SU-DHL-6 (cell line): ENCODE data around the gene ZBTB32.

ENCODE experiments used
- H2AFZ ChIP-seq: fragments of 200-600 bp; sonication (generic); 2 replicates; pipeline ENCODE4 v1.6.1; 2014; ENCODE audit warnings: low read depth, mild to moderate bottlenecking, moderate library complexity, mixed read lengths, antibody characterized with exemption, low read length; ENCODE audit not compliant: severe bottlenecking
- H3F3A ChIP-seq: fragments of 200-600 bp; shearing (Covaris generic); 2 replicates; pipeline ENCODE4 v1.6.0; 2016; ENCODE audit warnings: antibody characterized with exemption, mild to moderate bottlenecking; ENCODE audit not compliant: insufficient read depth
- H3K27ac ChIP-seq: fragments of 200-600 bp; sonication (generic); 2 replicates; pipeline ENCODE4 v1.5.1; 2016; ENCODE audit warnings: low read depth, mild to moderate bottlenecking, low read length, moderate library complexity, mixed read lengths
- H3K27me3 ChIP-seq: fragments of 200-600 bp; sonication (generic), shearing (Covaris generic); 2 replicates; pipeline ENCODE4 v1.6.0; 2014; ENCODE audit warnings: mild to moderate bottlenecking, low read length
- H3K36me3 ChIP-seq: fragments of 200-600 bp; sonication (generic); 2 replicates; pipeline ENCODE4 v1.6.1; 2014; ENCODE audit warnings: mild to moderate bottlenecking, low read length, mixed read lengths
- H3K4me2 ChIP-seq: fragments of 300-600, 200-600 bp; shearing (Covaris generic), sonication (generic); 2 replicates; pipeline ENCODE4 v1.6.0; 2014; ENCODE audit warnings: low read length, low read depth, mild to moderate bottlenecking; ENCODE audit not compliant: poor library complexity, severe bottlenecking
- H3K4me3 ChIP-seq: fragments of 200-600 bp; sonication (generic); 2 replicates; pipeline ENCODE4 v1.5.1; 2014; ENCODE audit warnings: antibody characterized with exemption, low read length, mild to moderate bottlenecking, mixed read lengths; ENCODE audit not compliant: insufficient read depth, poor library complexity, severe bottlenecking
- H3K79me2 ChIP-seq: fragments of 200-600 bp; sonication (generic); 2 replicates; pipeline ENCODE4 v1.6.1; 2014; ENCODE audit warnings: mild to moderate bottlenecking, low read length, moderate library complexity; ENCODE audit not compliant: insufficient read depth
- H3K9ac ChIP-seq: fragments of 200-600 bp; sonication (generic); 2 replicates; pipeline ENCODE4 v1.7.0; 2014; ENCODE audit warnings: mild to moderate bottlenecking, low read length
- H3K9me2 ChIP-seq: fragments of 200-600 bp; sonication (generic); replicated peaks from 2 replicates; pipeline ENCODE4 v1.6.1; 2014; ENCODE audit warnings: low read length; ENCODE audit not compliant: insufficient read depth
- H3K9me3 ChIP-seq: fragments of 200-600 bp; sonication (generic); 2 replicates; pipeline ENCODE4 v1.6.1; 2014; ENCODE audit warnings: low read length, mixed read lengths; ENCODE audit not compliant: insufficient read depth
- H4K20me1 ChIP-seq: fragments of 200-600 bp; sonication (generic); 2 replicates; pipeline ENCODE4 v1.6.1; 2014; ENCODE audit warnings: low read depth, mild to moderate bottlenecking, antibody characterized with exemption, low read length, moderate library complexity, mixed read lengths
- EZH2phosphoT487 ChIP-seq: fragments of 200-600 bp; sonication (generic), shearing (Covaris generic); conservative IDR thresholded peaks from 2 replicates; pipeline ENCODE4 v1.6.1; 2018; ENCODE audit warnings: mild to moderate bottlenecking, antibody characterized with exemption, low read length, moderate library complexity, mixed read lengths
- TF ChIP-seq, protein P1 (sequence below): fragments of 200-600 bp; sonication (generic); IDR thresholded peaks from one replicate; pipeline ENCODE4 v1.5.1; 2017; ENCODE audit warnings: antibody characterized with exemption, mild to moderate bottlenecking, low read length, moderate library complexity; ENCODE audit not compliant: insufficient read depth, poor library complexity, severe bottlenecking

Gene ZBTB32

DNA sequence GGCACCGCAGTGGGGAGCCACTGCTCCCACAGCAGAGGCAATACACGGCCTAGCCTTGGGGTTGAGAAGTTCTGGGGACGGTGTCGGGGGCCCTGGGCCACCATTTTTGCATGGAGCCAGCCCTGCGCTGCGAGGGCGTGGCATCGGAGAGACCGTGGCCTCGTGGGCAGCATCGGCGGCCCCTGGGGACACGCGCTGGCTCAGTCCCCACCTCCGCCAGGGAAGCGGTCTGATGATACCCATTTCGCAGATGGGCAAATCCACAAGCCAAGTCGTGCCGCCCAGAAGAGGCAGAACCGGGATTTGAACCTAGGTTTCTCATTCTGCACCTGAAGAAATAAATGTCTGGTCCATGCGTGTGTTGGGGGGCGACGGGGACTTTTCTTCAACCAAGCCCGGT is 39.2 kb upstream of the ZBTB32 start:
- Histone ChIP-seq H3F3A (no peaks in the 10 kb centered on the region), H2AFZ (no peak overlapping the region), H3K27ac (no peak overlapping the region), H4K20me1 (no peaks in the 10 kb centered on the region), H3K9me2 (no peaks in the 10 kb centered on the region), H3K79me2 (no peaks in the 10 kb centered on the region), H3K4me2 (no peak overlapping the region), H3K9me3 (no peaks in the 10 kb centered on the region), H3K9ac (no peak overlapping the region), H3K36me3 (no peaks in the 10 kb centered on the region), H3K27me3 (no peaks in the 10 kb centered on the region), H3K4me3 (no peak overlapping the region)
- TF ChIP-seq EZH2phosphoT487: no peak
- TF ChIP-seq, protein P1, sequence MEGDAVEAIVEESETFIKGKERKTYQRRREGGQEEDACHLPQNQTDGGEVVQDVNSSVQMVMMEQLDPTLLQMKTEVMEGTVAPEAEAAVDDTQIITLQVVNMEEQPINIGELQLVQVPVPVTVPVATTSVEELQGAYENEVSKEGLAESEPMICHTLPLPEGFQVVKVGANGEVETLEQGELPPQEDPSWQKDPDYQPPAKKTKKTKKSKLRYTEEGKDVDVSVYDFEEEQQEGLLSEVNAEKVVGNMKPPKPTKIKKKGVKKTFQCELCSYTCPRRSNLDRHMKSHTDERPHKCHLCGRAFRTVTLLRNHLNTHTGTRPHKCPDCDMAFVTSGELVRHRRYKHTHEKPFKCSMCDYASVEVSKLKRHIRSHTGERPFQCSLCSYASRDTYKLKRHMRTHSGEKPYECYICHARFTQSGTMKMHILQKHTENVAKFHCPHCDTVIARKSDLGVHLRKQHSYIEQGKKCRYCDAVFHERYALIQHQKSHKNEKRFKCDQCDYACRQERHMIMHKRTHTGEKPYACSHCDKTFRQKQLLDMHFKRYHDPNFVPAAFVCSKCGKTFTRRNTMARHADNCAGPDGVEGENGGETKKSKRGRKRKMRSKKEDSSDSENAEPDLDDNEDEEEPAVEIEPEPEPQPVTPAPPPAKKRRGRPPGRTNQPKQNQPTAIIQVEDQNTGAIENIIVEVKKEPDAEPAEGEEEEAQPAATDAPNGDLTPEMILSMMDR: no peak

DNA sequence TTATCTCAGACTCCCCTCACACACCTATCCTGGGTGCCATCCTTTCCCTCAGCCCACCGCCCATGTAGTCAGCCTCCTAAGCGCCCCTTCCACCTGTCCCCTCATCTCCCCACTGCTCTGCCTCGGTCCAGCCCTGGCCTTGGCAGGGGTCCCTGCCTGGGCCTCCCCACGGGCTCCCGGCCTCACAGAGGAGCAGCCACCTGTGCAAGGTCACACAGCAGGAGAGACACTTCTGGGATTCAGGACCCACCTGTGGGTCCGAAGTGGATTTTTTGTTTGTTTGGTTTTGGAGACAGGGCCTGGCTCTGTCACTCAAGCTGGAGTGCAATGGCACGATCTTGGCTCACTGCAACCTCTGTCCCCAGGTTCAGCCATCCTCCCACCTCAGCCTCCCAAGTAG is 38.8 kb upstream of the ZBTB32 start:
- Histone ChIP-seq H3K4me3 (no peak overlapping the region), H3K36me3 (no peaks in the 10 kb centered on the region), H3F3A (no peaks in the 10 kb centered on the region), H3K9me2 (no peaks in the 10 kb centered on the region), H4K20me1 (no peaks in the 10 kb centered on the region), H3K79me2 (no peaks in the 10 kb centered on the region), H3K9me3 (no peaks in the 10 kb centered on the region), H3K4me2 (no peak overlapping the region), H3K27ac (no peak overlapping the region), H3K9ac (no peak overlapping the region), H2AFZ (no peak overlapping the region), H3K27me3 (no peaks in the 10 kb centered on the region)
- TF ChIP-seq, protein P1: no peak
- TF ChIP-seq EZH2phosphoT487: no peak

DNA sequence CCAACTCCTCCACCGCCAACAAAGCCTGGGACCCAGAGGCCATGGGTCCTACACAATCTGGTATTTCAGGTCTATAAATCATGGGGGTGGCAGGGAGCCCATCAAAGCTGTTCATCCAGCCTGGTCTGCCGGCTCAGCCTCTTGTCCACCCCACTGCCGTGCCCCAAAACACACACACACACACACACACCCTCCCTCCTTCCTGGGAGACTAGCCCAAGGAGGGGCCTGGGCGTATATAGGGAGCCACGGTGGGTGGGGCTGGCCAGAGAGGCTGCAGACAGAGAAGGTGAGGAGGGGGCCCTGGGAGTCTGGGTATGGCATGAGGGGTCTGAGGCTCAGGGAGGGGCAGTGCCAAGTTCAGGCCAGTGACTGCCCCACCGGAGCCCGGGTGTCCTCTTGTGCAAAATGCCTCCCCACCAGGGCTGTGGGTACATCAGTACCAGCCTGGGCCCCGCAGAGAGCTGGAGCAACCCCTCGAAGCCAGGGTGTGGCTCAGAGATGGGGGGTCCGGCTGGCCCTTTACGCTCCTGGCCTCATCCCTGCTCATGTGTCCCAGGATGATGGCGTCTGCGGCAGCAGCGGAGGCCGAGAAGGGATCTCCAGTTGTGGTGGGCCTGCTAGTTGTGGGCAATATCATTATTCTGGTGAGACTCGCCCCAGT is 38.0 kb upstream of the ZBTB32 start, which contains the start of gene UPK1A:
UPK1A (plus strand) TSS at position 267 of the 663 bp plus-strand sequence; CDS start at position 563, 296 bp downstream.
- Histone ChIP-seq H4K20me1 (no peaks in the 10 kb centered on the region), H3F3A (no peaks in the 10 kb centered on the region), H3K36me3 (no peaks in the 10 kb centered on the region), H3K9me2 (no peaks in the 10 kb centered on the region), H3K4me3 (no peak within 1 kb of the TSS), H3K9ac (no peak within 1 kb of the TSS), H2AFZ (no peak within 1 kb of the TSS), H3K9me3 (no peaks in the 10 kb centered on the region), H3K79me2 (no peaks in the 10 kb centered on the region), H3K27me3 (no peaks in the 10 kb centered on the region), H3K27ac (no peak within 1 kb of the TSS), H3K4me2 (no peak within 1 kb of the TSS)
- TF ChIP-seq, protein P1: no peak
- TF ChIP-seq EZH2phosphoT487: no peak
